ENCODE measurements around the gene CKB.
A peak's percentile ranks its signal among the peaks of the same experiment; 100 is the strongest.

The CKB gene

GRCh38 chr14:103537175-103537990 is 14.8 kb upstream of the CKB start:
- no peak for DNase-seq

GRCh38 chr14:103536693-103537092 is 14.1 kb upstream of the CKB start:
- no peak for DNase-seq

GRCh38 chr14:103535891-103536565 is 13.4 kb upstream of the CKB start:
- no peak for DNase-seq

GRCh38 chr14:103535081-103535890 is 12.7 kb upstream of the CKB start:
- no peak for DNase-seq

GRCh38 chr14:103534576-103535061 is 12.0 kb upstream of the CKB start:
- DNase-seq, result no peak

GRCh38 chr14:103533999-103534575 is 11.5 kb upstream of the CKB start:
- DNase-seq, result no peak

GRCh38 chr14:103533137-103533998 is 10.7 kb upstream of the CKB start:
- no peak for DNase-seq

GRCh38 chr14:103532216-103533136 is 9.8 kb upstream of the CKB start:
- DNase-seq, result no peak

GRCh38 chr14:103531421-103532215 is 9.0 kb upstream of the CKB start:
- no peak for DNase-seq

- no peak for DNase-seq
Observed at GRCh38 chr14:103530831-103531230, 8.2 kb upstream of the CKB start.

GRCh38 chr14:103530390-103530789 is 7.8 kb upstream of the CKB start:
- no peak for DNase-seq

GRCh38 chr14:103529383-103530365 is 7.0 kb upstream of the CKB start:
- DNase-seq, result no peak

GRCh38 chr14:103528587-103529382 is 6.2 kb upstream of the CKB start, which contains the start of gene TRMT61A:
Gene TRMT61A (plus strand): TSS chr14:103529196. CDS start chr14:103529979, 783 bp downstream.
- peak; percentile 40 for DNase-seq

GRCh38 chr14:103528146-103528586 is 5.5 kb upstream of the CKB start:
- DNase-seq, result no peak

- DNase-seq, result no peak
Observed at GRCh38 chr14:103527408-103528145, 4.9 kb upstream of the CKB start.

- no peak for DNase-seq
Observed at GRCh38 chr14:103526914-103527248, 4.3 kb upstream of the CKB start.

Data from GF-D8 (cell line).